A549 (cell line): ENCODE measurements around the gene NDUFV2.

Experiments used
- BHLHE40 ChIP-seq: IDR thresholded peaks from 2 replicates; pipeline ENCODE4 v1.6.1; 2012; ENCODE audit warnings: low read depth, low read length, inconsistent platforms
- CEBPB ChIP-seq, 2 experiments: fragments of >200 bp in 1 of 2; sonication (Bioruptor Twin) in 1 of 2; formaldehyde crosslinking in 1 of 2; IDR thresholded peaks; 2 replicates each; pipeline ENCODE4 v1.6.1; 2012 to 2016
- KDM1A ChIP-seq: fragments of 200-600 bp; sonication (generic); IDR thresholded peaks from 2 replicates; pipeline ENCODE4 v1.6.1; 2016; ENCODE audit warnings: low read depth, mild to moderate bottlenecking
- MAFK ChIP-seq: fragments of 450-650 bp; IDR thresholded peaks from 2 replicates; pipeline ENCODE4 v1.6.1; 2014; ENCODE audit not compliant: partially characterized antibody
- MAX ChIP-seq: IDR thresholded peaks from 2 replicates; pipeline ENCODE4 v1.6.1; 2012
- POLR2A ChIP-seq: IDR thresholded peaks from 2 replicates; pipeline ENCODE4 v1.6.1; 2012; ENCODE audit warnings: mild to moderate bottlenecking, low read length
- RNF2 ChIP-seq: fragments of 200-600 bp; sonication (generic); IDR thresholded peaks from 2 replicates; pipeline ENCODE4 v1.6.1; 2016; ENCODE audit warnings: low read depth, mild to moderate bottlenecking, antibody characterized with exemption, moderate library complexity, borderline replicate concordance
- SMC3 ChIP-seq: fragments of >200 bp; sonication (Bioruptor Twin); formaldehyde crosslinking; IDR thresholded peaks from 3 replicates; pipeline ENCODE4 v1.6.1; 2018; ENCODE audit warnings: inconsistent platforms
- TF ChIP-seq, protein P1 (sequence below): fragments of >200 bp; sonication (Bioruptor Twin); formaldehyde crosslinking; IDR thresholded peaks from 3 replicates; pipeline ENCODE4 v1.5.1; 2016
- TF ChIP-seq, protein P2 (sequence below): fragments of 450-650 bp; IDR thresholded peaks from 2 replicates; pipeline ENCODE4 v1.6.1; 2014; ENCODE audit warnings: antibody characterized with exemption

DNA sequence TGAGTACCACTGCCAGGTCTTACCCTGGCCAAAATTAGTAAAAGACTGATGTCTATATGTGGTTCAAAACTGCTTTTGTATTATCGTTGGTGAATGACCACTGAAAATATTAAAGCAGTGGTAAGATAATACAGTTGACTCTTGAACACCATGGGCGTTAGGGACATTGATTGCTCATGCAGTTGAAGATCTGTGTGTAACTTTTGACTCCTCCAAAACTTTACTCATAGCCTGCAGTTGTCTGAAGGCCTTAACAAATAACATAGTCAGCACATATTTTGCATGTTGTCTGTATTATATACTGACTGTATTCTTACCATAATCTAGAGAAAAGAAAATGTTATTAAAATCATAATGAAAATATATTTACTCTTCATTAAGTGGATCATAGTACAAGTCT is 28.3 kb downstream of the NDUFV2 start:
- no peak for TF ChIP-seq POLR2A
- TF ChIP-seq, protein P1, sequence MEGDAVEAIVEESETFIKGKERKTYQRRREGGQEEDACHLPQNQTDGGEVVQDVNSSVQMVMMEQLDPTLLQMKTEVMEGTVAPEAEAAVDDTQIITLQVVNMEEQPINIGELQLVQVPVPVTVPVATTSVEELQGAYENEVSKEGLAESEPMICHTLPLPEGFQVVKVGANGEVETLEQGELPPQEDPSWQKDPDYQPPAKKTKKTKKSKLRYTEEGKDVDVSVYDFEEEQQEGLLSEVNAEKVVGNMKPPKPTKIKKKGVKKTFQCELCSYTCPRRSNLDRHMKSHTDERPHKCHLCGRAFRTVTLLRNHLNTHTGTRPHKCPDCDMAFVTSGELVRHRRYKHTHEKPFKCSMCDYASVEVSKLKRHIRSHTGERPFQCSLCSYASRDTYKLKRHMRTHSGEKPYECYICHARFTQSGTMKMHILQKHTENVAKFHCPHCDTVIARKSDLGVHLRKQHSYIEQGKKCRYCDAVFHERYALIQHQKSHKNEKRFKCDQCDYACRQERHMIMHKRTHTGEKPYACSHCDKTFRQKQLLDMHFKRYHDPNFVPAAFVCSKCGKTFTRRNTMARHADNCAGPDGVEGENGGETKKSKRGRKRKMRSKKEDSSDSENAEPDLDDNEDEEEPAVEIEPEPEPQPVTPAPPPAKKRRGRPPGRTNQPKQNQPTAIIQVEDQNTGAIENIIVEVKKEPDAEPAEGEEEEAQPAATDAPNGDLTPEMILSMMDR = no peak
- no peak for TF ChIP-seq BHLHE40
- peak; percentile 78 for TF ChIP-seq MAFK
- no peak for TF ChIP-seq CEBPB (IDR thresholded peaks at IDR 0.05)
- TF ChIP-seq RNF2 = no peak
- TF ChIP-seq KDM1A = no peak
- TF ChIP-seq MAX = no peak
- TF ChIP-seq, protein P2, sequence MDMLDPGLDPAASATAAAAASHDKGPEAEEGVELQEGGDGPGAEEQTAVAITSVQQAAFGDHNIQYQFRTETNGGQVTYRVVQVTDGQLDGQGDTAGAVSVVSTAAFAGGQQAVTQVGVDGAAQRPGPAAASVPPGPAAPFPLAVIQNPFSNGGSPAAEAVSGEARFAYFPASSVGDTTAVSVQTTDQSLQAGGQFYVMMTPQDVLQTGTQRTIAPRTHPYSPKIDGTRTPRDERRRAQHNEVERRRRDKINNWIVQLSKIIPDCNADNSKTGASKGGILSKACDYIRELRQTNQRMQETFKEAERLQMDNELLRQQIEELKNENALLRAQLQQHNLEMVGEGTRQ = no peak
- TF ChIP-seq SMC3 = no peak
